Purkinje cell (primary cell): ENCODE data around the gene PDGFB. TPM values are rescaled to one million over a fixed set of nuclear protein-coding genes. Genes with fewer than 3 reads are reported as not detected.

Experiments used
- polyA plus RNA-seq: library from polyadenylated mRNA; unstranded; fragments of >200 nt; fragmentation: Nextera tagmentation; gene quantifications from 2 replicates; pipeline ENCODE4 v1.2.1, GENCODE V29; 2014

The PDGFB gene
- 0.90 and 1.1 TPM in 2 replicates for polyA plus RNA-seq

DNA sequence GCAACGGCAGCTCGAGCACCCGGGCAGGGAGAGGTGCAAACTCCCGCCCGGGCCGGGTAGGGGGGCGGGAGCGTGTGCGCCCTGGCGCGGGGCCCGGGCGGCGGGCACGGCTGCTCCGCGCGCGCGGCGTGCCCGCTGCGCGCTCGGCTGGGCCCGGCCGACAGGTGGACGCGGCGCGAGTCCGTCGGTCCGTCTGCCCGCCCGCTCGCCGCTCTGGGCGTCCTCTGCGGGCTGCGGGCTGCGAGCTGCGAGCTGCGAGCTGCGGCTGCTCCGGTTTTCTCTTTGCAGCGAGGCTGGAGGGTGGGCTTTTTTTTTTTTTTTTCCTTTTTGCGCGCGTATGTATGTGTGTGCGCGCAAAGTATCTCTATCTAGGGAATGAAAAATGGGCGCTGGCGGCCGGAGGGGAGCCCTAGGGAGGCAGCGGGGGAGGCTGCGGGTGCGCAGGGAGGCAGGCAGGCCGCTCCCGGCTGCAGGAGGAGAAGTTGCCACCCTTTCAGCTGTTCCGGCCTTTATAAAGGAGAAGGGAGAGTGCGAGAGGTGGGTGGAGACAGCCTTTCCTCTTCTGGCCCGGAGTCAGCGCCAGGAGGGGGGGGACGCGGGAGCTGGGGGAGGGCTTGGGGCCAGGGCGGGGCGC is at the start of gene PDGFB:
Gene PDGFB, minus strand, starts transcription at position 487 of the 634 bp plus-strand sequence. CDS start 1,019 bp downstream, outside the sequence.

Other genes with a start within 250 kb of the PDGFB start
- gene APOBEC3C, start 230.7 kb downstream of the PDGFB start, polyA plus RNA-seq = not detected in 2 replicates
- gene APOBEC3D, start 223.9 kb downstream of the PDGFB start, polyA plus RNA-seq = not detected in 2 replicates
- not detected in 2 replicates for gene APOBEC3F, start 204.1 kb downstream of the PDGFB start, polyA plus RNA-seq
- gene APOBEC3G, start 167.7 kb downstream of the PDGFB start, polyA plus RNA-seq = not detected in 2 replicates
- gene APOBEC3H, start 147.7 kb downstream of the PDGFB start, polyA plus RNA-seq = not detected in 2 replicates
- 1.8 and 2.2 TPM in 2 replicates for gene CBX7, start 92.3 kb downstream of the PDGFB start, polyA plus RNA-seq
- gene RPL3, start 74.6 kb upstream of the PDGFB start, polyA plus RNA-seq = 223 and 340 TPM in 2 replicates
- 16.2 and 23.8 TPM in 2 replicates for gene SYNGR1, start 105.0 kb upstream of the PDGFB start, polyA plus RNA-seq
- 1.5 and 1.6 TPM in 2 replicates for gene TAB1, start 154.8 kb upstream of the PDGFB start, polyA plus RNA-seq
- 3.1 and 3.9 TPM in 2 replicates for gene MGAT3, start 212.0 kb upstream of the PDGFB start, polyA plus RNA-seq